Tibial nerve (tissue), 4 donors: ENCODE measurements around the gene HRH3. TPM values are rescaled to one million over a fixed set of nuclear protein-coding genes. Genes with fewer than 3 reads are reported as not detected.

Experiments used
- DNase-seq, 2 donors: peaks; one replicate each; pipeline ENCODE4 v3.0.0-alpha.2; 2019; ENCODE audit warnings: low spot score in 2 of 2
- H3K27ac ChIP-seq, 4 donors: fragments of 200-600 bp; sonication (generic) in 3 of 4; one replicate each; pipeline ENCODE4 v1.5.1; 2017 to 2019; ENCODE audit warnings: mild to moderate bottlenecking in 1 of 4
- H3K27me3 ChIP-seq, 2 donors: fragments of 200-600 bp; sonication (generic) in 1 of 2; one replicate each; pipeline versions ENCODE4 v1.5.1 to v1.6.0; 2017 to 2019
- H3K36me3 ChIP-seq, 3 donors: fragments of 200-600 bp; sonication (generic); one replicate each; pipeline ENCODE4 v1.5.1; 2018 to 2019
- H3K4me1 ChIP-seq, 4 donors: fragments of 200-600 bp; sonication (generic) in 3 of 4; one replicate each; pipeline ENCODE4 v1.5.1; 2017 to 2019
- H3K4me3 ChIP-seq, 4 donors: fragments of 200-600 bp; sonication (generic) in 3 of 4; one replicate each; pipeline ENCODE4 v1.5.1; 2017 to 2019; ENCODE audit warnings: mild to moderate bottlenecking in 1 of 4, moderate library complexity in 1 of 4
- H3K9me3 ChIP-seq, 4 donors: fragments of 200-600 bp; sonication (generic) in 3 of 4; one replicate each; pipeline ENCODE4 v1.5.1; 2017 to 2019
- EP300 ChIP-seq, 2 donors: sonication (generic); formaldehyde crosslinking; IDR thresholded peaks; one replicate each; pipeline ENCODE4 v1.6.1; 2017; ENCODE audit warnings: antibody characterized with exemption in 2 of 2, mild to moderate bottlenecking in 1 of 2
- POLR2A ChIP-seq, 2 donors: fragments of 450-650 bp; IDR thresholded peaks; one replicate each; pipeline ENCODE4 v1.6.1; 2017; ENCODE audit warnings: antibody characterized with exemption in 2 of 2, mild to moderate bottlenecking in 2 of 2, moderate library complexity in 2 of 2
- WGBS, 2 donors: methylation state at CpG; one replicate each; pipeline ENCODE4 v1.1.5; 2018; 5-methylcytosine and 5-hydroxymethylcytosine counted together
- total RNA-seq, 4 donors: library from RNA; depleted of rRNA; stranded (reverse); fragments of >200 nt; gene quantifications; one replicate each; pipeline ENCODE4 v1.1.0, GENCODE V29; 2016
- TF ChIP-seq, protein P1 (sequence below), 5 experiments: fragments of 200-600 bp in 3 of 5; fragments of 450-650 bp in 2 of 5; sonication (generic) in 3 of 5; IDR thresholded peaks; one replicate each; pipeline ENCODE4 v1.5.1; 2016 to 2019; ENCODE audit warnings: antibody characterized with exemption in 5 of 5, mild to moderate bottlenecking in 3 of 5, moderate library complexity in 2 of 5

HRH3 gene
- total RNA-seq, 4 donors from 2014 or later: not detected

GRCh38 chr20:62212299-62212698 is 7.8 kb downstream of the HRH3 start:
- WGBS, 2 donors: 8 to 29% methylated on average over 7 to 10 of the region's 10 CpGs
- no peak overlapping the region for H3K27ac ChIP-seq
- TF ChIP-seq, protein P1, sequence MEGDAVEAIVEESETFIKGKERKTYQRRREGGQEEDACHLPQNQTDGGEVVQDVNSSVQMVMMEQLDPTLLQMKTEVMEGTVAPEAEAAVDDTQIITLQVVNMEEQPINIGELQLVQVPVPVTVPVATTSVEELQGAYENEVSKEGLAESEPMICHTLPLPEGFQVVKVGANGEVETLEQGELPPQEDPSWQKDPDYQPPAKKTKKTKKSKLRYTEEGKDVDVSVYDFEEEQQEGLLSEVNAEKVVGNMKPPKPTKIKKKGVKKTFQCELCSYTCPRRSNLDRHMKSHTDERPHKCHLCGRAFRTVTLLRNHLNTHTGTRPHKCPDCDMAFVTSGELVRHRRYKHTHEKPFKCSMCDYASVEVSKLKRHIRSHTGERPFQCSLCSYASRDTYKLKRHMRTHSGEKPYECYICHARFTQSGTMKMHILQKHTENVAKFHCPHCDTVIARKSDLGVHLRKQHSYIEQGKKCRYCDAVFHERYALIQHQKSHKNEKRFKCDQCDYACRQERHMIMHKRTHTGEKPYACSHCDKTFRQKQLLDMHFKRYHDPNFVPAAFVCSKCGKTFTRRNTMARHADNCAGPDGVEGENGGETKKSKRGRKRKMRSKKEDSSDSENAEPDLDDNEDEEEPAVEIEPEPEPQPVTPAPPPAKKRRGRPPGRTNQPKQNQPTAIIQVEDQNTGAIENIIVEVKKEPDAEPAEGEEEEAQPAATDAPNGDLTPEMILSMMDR (IDR thresholded peaks at IDR 0.05): no peak
- TF ChIP-seq EP300 (IDR thresholded peaks at IDR 0.05) (no peak), POLR2A (IDR thresholded peaks at IDR 0.05) (no peak)

DNA sequence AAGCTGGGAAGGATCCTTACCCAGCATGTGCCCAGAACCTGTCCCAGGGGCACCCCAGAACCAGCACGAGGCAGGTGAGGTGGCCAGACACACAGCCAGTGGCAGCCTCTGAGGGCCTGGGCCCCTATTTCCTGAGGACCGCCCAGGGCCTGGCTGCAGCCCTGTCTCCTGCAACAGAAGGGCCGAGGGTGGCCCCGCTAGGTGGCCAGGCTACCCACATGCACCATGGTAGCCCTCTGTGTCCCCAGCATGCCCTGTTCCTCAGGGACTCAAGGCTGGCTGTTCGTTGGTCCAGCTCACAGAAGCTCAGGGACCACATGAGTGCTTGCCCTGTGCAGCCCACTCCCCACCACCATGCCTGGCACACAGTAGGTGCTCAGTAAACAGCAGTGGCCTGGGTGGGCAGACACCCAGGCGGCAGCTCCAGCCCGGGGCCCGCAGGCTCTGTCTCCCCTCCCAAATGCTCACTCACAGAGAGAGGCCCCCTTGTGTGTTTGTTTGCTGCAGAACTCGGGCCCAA is 8.2 kb downstream of the HRH3 start:
- Histone ChIP-seq H3K27ac (no peak overlapping the region), H3K36me3 (peaks cover 0 to 8% (median 0%) of the 10 kb centered on the region in 3 donors), H3K4me3 (no peak overlapping the region), H3K27me3 (peaks cover 0 to 64% of the 10 kb centered on the region in 2 donors), H3K4me1 (peaks cover 0 to 7% (median 0%) of the 10 kb centered on the region in 4 donors), H3K9me3 (no peaks in the 10 kb centered on the region)
- TF ChIP-seq POLR2A (IDR thresholded peaks at IDR 0.05) (no peak), EP300 (IDR thresholded peaks at IDR 0.05) (no peak)
- TF ChIP-seq, protein P1 (IDR thresholded peaks at IDR 0.05): no peak
- DNase-seq: no peak
- 20 to 57% methylated on average over 5 of the region's 9 CpGs for whole genome bisulfite sequencing, 2 donors

More at GRCh38 chr20:62212299-62212698, 7.8 kb downstream of the HRH3 start:
- Histone ChIP-seq H3K4me1 (peaks cover 0 to 4% (median 0%) of the 10 kb centered on the region in 4 donors), H3K4me3 (no peak overlapping the region), H3K36me3 (peaks cover 0 to 6% (median 0%) of the 10 kb centered on the region in 3 donors), H3K9me3 (no peaks in the 10 kb centered on the region), H3K27me3 (peaks cover 0 to 69% of the 10 kb centered on the region in 2 donors)
- no peak for DNase-seq

GRCh38 chr20:62211216-62211615 is 8.9 kb downstream of the HRH3 start:
- no peak for TF ChIP-seq EP300 (IDR thresholded peaks at IDR 0.05)
- TF ChIP-seq, protein P1 (IDR thresholded peaks at IDR 0.05): no peak
- TF ChIP-seq POLR2A (IDR thresholded peaks at IDR 0.05): no peak
- Histone ChIP-seq H3K4me1 (peaks cover 0 to 7% (median 0%) of the 10 kb centered on the region in 4 donors), H3K36me3 (peaks cover 0 to 8% (median 0%) of the 10 kb centered on the region in 3 donors), H3K27me3 (peaks cover 0 to 58% of the 10 kb centered on the region in 2 donors), H3K4me3 (no peak overlapping the region), H3K9me3 (no peaks in the 10 kb centered on the region), H3K27ac (no peak overlapping the region)
- DNase-seq: no peak
- 74 to 84% methylated on average over 7 to 8 of the region's 8 CpGs for WGBS, 2 donors

- no peak overlapping the region for H3K4me3 ChIP-seq
- peaks cover 0 to 9% (median 0%) of the 10 kb centered on the region in 3 donors for H3K36me3 ChIP-seq
- no peaks in the 10 kb centered on the region for H3K9me3 ChIP-seq
- no peak for DNase-seq
- TF ChIP-seq, protein P1 (IDR thresholded peaks at IDR 0.05): no peak
- TF ChIP-seq POLR2A (IDR thresholded peaks at IDR 0.05) (no peak), EP300 (IDR thresholded peaks at IDR 0.05) (no peak)
- 46 to 56% methylated on average over 16 to 20 of the region's 21 CpGs for WGBS, 2 donors
- H3K27me3 ChIP-seq: peaks cover 0 to 51% of the 10 kb centered on the region in 2 donors
- no peak overlapping the region for H3K27ac ChIP-seq
- H3K4me1 ChIP-seq: peaks cover 0 to 7% (median 0%) of the 10 kb centered on the region in 4 donors
Measured at GRCh38 chr20:62210496-62210855, 9.6 kb downstream of the HRH3 start.

GRCh38 chr20:62209850-62210495 is 10.1 kb downstream of the HRH3 start:
- Histone ChIP-seq H3K4me1 (peaks cover 0 to 7% (median 0%) of the 10 kb centered on the region in 4 donors), H3K27me3 (peaks cover 0 to 46% of the 10 kb centered on the region in 2 donors), H3K27ac (no peak overlapping the region), H3K9me3 (no peaks in the 10 kb centered on the region), H3K36me3 (peaks cover 0 to 12% (median 0%) of the 10 kb centered on the region in 3 donors), H3K4me3 (no peak overlapping the region)
- no peak for DNase-seq
- TF ChIP-seq, protein P1 (IDR thresholded peaks at IDR 0.05): no peak
- TF ChIP-seq EP300 (IDR thresholded peaks at IDR 0.05): no peak
- WGBS, 2 donors: 48 to 58% methylated on average over 17 of the region's 17 CpGs
